ENCODE results near the gene RBFOX2.

The RBFOX2 gene

DNA sequence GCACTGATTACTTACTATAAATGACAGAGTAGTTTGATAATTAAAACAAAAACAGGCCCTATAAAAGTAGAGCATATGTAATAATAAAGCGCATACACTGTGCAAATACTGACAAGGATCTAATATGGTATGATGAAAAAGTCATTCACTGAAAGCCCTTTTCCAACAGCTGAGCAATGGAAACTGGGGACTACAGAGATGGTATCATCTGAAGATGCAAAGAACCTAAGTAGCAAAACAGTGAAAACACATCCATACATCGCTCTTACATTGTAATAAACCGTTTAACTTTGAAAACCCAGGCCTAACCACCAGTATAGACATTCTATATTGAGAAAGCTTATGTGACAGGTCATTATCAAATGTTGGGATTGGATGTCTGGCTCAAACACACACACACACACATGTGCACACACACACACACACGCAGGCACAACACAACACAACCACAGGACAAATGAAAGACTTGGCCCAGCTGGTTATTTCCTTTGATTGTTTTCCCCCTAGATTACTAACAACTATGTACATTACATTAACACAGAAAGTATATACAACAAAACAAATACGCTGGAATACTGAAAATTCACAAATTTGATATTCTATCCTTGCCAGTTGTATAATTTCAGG lies 191.4 kb downstream of the RBFOX2 start:
- no peak for TF ChIP-seq TAF1 (IDR thresholded peaks at IDR 0.05; ENCODE audit: borderline replicate concordance, insufficient read depth, low read length)
- no peak for TF ChIP-seq FOXP2 (optimal IDR thresholded peaks at IDR 0.05; ENCODE audit: borderline replicate concordance, extremely low read depth, extremely low read length, insufficient read depth)
- no peak for TF ChIP-seq REST (IDR thresholded peaks at IDR 0.05; ENCODE audit: insufficient read depth in 1 of 2, low read depth in 2 of 2, low read length in 2 of 2)
- TF ChIP-seq POLR2AphosphoS5 (IDR thresholded peaks at IDR 0.05; ENCODE audit: low read depth, low read length), result no peak
- no peak for TF ChIP-seq SIN3A (IDR thresholded peaks at IDR 0.05; ENCODE audit: borderline replicate concordance, insufficient read depth, low read length)

- TF ChIP-seq SIN3A (IDR thresholded peaks at IDR 0.05; ENCODE audit: borderline replicate concordance, insufficient read depth, low read length), result peak; percentile 64; the same call in 1 of the 2 replicates
- 0 out of 2 replicates have a peak, but pooled peaks have one; percentile 26 for TF ChIP-seq POLR2AphosphoS5 (IDR thresholded peaks at IDR 0.05; ENCODE audit: low read depth, low read length)
- no peak for TF ChIP-seq TAF1 (IDR thresholded peaks at IDR 0.05; ENCODE audit: borderline replicate concordance, insufficient read depth, low read length)
Observed at GRCh38 chr22:35835998-35836691, 192.5 kb downstream of the RBFOX2 start.

GRCh38 chr22:35835267-35835997 lies 193.2 kb downstream of the RBFOX2 start:
- no peak for TF ChIP-seq REST (IDR thresholded peaks at IDR 0.05; ENCODE audit: insufficient read depth in 1 of 2, low read depth in 2 of 2, low read length in 2 of 2)
- no peak for TF ChIP-seq SIN3A (IDR thresholded peaks at IDR 0.05; ENCODE audit: borderline replicate concordance, insufficient read depth, low read length)
- TF ChIP-seq TAF1 (IDR thresholded peaks at IDR 0.05; ENCODE audit: borderline replicate concordance, insufficient read depth, low read length), result no peak
- TF ChIP-seq POLR2AphosphoS5 (IDR thresholded peaks at IDR 0.05; ENCODE audit: low read depth, low read length), result no peak
- no peak for TF ChIP-seq FOXP2 (optimal IDR thresholded peaks at IDR 0.05; ENCODE audit: borderline replicate concordance, extremely low read depth, extremely low read length, insufficient read depth)

- TF ChIP-seq TAF1 (IDR thresholded peaks at IDR 0.05; ENCODE audit: borderline replicate concordance, insufficient read depth, low read length), result no peak
- TF ChIP-seq FOXP2 (optimal IDR thresholded peaks at IDR 0.05; ENCODE audit: borderline replicate concordance, extremely low read depth, extremely low read length, insufficient read depth), result no peak
- TF ChIP-seq SIN3A (IDR thresholded peaks at IDR 0.05; ENCODE audit: borderline replicate concordance, insufficient read depth, low read length), result no peak
- no peak for TF ChIP-seq POLR2AphosphoS5 (IDR thresholded peaks at IDR 0.05; ENCODE audit: low read depth, low read length)
- no peak for TF ChIP-seq REST (IDR thresholded peaks at IDR 0.05; ENCODE audit: insufficient read depth in 1 of 2, low read depth in 2 of 2, low read length in 2 of 2)
Observed at GRCh38 chr22:35834061-35834460, 194.6 kb downstream of the RBFOX2 start.

DNA sequence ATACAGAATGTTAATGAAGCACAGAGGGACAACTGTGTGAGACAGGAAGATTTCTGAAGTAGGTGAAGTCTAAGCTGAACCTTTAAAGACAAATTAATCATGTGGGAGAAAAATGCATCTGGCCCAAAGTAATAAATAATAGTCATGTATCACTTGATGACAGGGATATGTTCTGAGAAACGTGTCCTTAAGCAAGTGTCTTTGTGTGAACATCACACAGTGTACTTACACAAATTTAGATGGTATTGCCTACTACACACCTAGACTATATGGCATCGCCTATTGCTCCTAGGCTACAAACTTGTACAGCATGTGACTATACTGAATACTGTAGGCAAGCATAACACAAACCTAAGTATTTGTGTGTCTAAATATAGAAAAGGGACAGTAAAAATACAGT lies 198.3 kb downstream of the RBFOX2 start:
- TF ChIP-seq FOXP2 (optimal IDR thresholded peaks at IDR 0.05; ENCODE audit: borderline replicate concordance, extremely low read depth, extremely low read length, insufficient read depth) (no peak), REST (IDR thresholded peaks at IDR 0.05; ENCODE audit: insufficient read depth in 1 of 2, low read depth in 2 of 2, low read length in 2 of 2) (no peak), POLR2AphosphoS5 (IDR thresholded peaks at IDR 0.05; ENCODE audit: low read depth, low read length) (no peak), TAF1 (IDR thresholded peaks at IDR 0.05; ENCODE audit: borderline replicate concordance, insufficient read depth, low read length) (no peak), SIN3A (IDR thresholded peaks at IDR 0.05; ENCODE audit: borderline replicate concordance, insufficient read depth, low read length) (no peak)
